GM12865 (cell line): Measurements from ENCODE around the gene SPOCK3.

Experiments
- DNase-seq: peaks from one replicate; pipeline ENCODE4 v3.0.0; 2010; ENCODE audit warnings: low read depth
- H3K4me3 ChIP-seq: 2 replicates; pipeline ENCODE4 v1.5.1; 2011; ENCODE audit warnings: mild to moderate bottlenecking, low read depth, low read length, control low read depth
- CTCF ChIP-seq: IDR thresholded peaks from 2 replicates; pipeline ENCODE4 v1.5.1; 2011; ENCODE audit warnings: low read length, control low read depth, low read depth, inconsistent platforms; ENCODE audit not compliant: insufficient read depth; ENCODE audit errors: missing control alignments

SPOCK3 gene

DNA sequence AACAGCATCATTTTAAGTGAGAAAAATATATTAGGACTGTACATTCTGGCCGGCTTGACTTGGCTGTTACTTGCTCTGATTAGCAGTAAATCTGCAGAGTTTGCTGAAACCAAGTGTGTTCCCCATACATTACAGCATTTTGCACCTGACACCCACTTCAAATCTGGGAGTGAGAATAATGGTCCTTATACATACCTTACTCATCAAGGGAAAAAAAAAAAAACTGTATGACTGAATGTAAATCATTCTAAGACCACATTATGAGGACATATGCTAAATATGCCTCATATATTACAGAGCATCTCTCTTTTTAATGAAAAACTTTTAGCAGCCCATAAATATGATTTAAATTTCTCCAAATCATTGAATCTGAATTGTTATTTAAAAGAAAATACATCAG is 406.7 kb downstream of the SPOCK3 start:
- no peak for DNase-seq
- H3K4me3 ChIP-seq: no peak overlapping the region
- TF ChIP-seq CTCF: no peak

DNA sequence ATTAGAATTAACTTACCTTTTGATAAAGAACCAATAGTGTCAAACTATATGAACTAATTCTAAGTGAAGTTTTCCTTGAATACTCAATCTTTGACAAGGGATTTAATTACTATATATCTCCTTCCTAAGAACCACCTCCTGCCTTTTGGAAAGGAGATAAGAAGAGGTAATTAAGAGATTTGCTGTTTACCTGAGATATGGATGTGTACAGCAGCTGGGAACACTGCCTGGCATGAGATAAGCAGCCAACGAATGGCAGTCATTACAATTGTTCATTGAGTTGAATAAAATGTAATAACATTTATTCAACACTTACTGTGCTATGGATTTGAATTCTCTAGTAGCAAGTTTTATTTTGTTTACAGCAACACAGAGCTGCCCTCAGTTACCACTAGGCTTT is 407.1 kb downstream of the SPOCK3 start:
- no peak for TF ChIP-seq CTCF
- H3K4me3 ChIP-seq: no peak overlapping the region
- no peak for DNase-seq

- DNase-seq: no peak
- TF ChIP-seq CTCF: no peak
Measured at GRCh38 chr4:166823848-166824247, 410.4 kb downstream of the SPOCK3 start.

GRCh38 chr4:166823126-166823525 is 411.2 kb downstream of the SPOCK3 start:
- no peak overlapping the region for H3K4me3 ChIP-seq
- no peak for DNase-seq
- no peak for TF ChIP-seq CTCF

More at GRCh38 chr4:166823848-166824247, 410.4 kb downstream of the SPOCK3 start:
- H3K4me3 ChIP-seq: no peak overlapping the region

DNA sequence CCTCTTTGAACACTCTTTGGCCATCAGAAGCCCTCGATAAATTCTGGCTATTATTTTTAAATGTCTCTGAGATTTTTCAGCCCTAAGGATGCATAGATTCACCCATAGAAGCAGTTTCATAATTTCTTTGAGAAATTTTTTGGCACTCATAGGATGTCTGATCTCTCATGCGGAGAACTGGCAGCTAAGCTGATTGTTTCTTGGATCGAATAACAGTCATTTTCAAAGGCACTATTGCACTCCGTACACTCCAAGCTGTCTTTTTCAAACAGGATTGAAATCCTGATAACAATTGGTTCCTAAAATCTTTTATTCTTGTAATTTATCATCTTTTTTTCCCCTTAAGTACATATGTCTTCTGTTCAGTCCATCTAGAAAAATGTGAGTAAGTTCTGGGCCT is 411.9 kb downstream of the SPOCK3 start:
- no peak for DNase-seq
- H3K4me3 ChIP-seq: no peak overlapping the region
- no peak for TF ChIP-seq CTCF

GRCh38 chr4:166816890-166817289 is 417.4 kb downstream of the SPOCK3 start:
- H3K4me3 ChIP-seq: no peak overlapping the region
- TF ChIP-seq CTCF: no peak
- DNase-seq: no peak

DNA sequence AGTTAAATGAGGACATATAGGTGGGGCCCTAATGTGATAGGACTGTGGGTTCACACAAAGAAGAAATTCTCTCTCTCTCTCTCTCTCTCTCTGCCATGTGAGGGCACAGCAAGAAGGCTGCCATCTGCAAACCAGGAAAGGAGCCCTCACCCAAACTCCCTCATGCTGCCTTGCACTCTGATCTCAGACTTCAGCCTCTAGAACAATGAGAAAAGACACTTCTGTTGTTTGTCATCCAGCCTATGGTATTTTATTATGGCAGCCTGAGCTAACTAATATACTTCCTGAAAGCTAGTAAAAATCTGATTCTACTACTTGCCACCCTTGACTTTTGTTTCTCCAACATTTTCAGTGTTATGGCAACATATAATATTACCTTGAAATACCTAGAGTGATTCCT is 425.9 kb downstream of the SPOCK3 start:
- DNase-seq: no peak
- TF ChIP-seq CTCF: no peak
- H3K4me3 ChIP-seq: no peak overlapping the region
